ENCODE data around the gene BMP7.

DNA sequence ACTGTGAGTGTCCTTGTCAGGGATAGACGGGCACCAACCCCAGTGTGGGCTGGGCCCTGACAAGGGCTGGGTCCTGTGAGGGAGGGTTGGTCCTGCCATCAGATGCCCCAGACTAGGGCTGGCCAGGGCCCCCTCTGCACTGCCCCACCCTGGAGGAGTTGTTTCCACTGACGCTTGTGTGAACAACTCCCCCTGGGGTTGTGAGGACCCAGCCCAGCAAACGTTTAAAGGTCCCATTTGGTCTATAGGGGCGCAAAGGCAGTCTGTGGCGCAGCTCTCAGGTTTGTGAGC, 104.1 kb downstream of the BMP7 start:
- no peak for TF ChIP-seq JUN (IDR thresholded peaks at IDR 0.05; ENCODE audit: borderline replicate concordance, low read depth, low read length)
- TF ChIP-seq JUN (CRISPR knock-in tag; IDR thresholded peaks at IDR 0.05; ENCODE audit: borderline replicate concordance), result no peak
- TF ChIP-seq EHMT2 (IDR thresholded peaks at IDR 0.05), result no peak
- no peak for TF ChIP-seq ELF1 (tag; IDR thresholded peaks at IDR 0.05)
- TF ChIP-seq NRF1 (conservative IDR thresholded peaks at IDR 0.05 in 1 of 2, IDR thresholded peaks at IDR 0.05 in 1 of 2), result no peak

Measured in K562 (cell line).